Fibroblast of pulmonary artery (primary cell): Measurements from ENCODE around the gene ITSN1.

Experiments
- DNase-seq: peaks from one replicate; pipeline ENCODE4 v3.0.0-alpha.2; 2010; ENCODE audit warnings: low read depth
- H3K4me3 ChIP-seq: replicated peaks from 2 replicates; pipeline ENCODE4 v1.5.1; 2011; ENCODE audit warnings: low read depth, mild to moderate bottlenecking, control low read depth, low read length, moderate library complexity
- CTCF ChIP-seq: IDR thresholded peaks from 2 replicates; pipeline ENCODE4 v1.5.1; 2011; ENCODE audit warnings: mild to moderate bottlenecking, control low read depth, low read length, inconsistent platforms; ENCODE audit errors: missing control alignments

Gene ITSN1

GRCh38 chr21:33660406-33660805 is 18.1 kb downstream of the ITSN1 start:
- TF ChIP-seq CTCF, result no peak

GRCh38 chr21:33661146-33661545 is 18.8 kb downstream of the ITSN1 start:
- no peak for TF ChIP-seq CTCF
- no peak for DNase-seq
- no peak overlapping the region for H3K4me3 ChIP-seq

More at GRCh38 chr21:33660406-33660805, 18.1 kb downstream of the ITSN1 start:
- H3K4me3 ChIP-seq, result no peak overlapping the region
- peak; percentile 50 for DNase-seq

- DNase-seq, result no peak
- H3K4me3 ChIP-seq, result no peak overlapping the region
- TF ChIP-seq CTCF, result no peak
Observed at GRCh38 chr21:33662046-33662445, 19.7 kb downstream of the ITSN1 start.

- no peak for DNase-seq
- no peak overlapping the region for H3K4me3 ChIP-seq
- no peak for TF ChIP-seq CTCF
Observed at GRCh38 chr21:33663241-33663640, 20.9 kb downstream of the ITSN1 start.

- no peak for DNase-seq
- TF ChIP-seq CTCF, result no peak
- H3K4me3 ChIP-seq, result no peak overlapping the region
Observed at GRCh38 chr21:33664135-33664534, 21.8 kb downstream of the ITSN1 start.

- H3K4me3 ChIP-seq, result no peak overlapping the region
- no peak for TF ChIP-seq CTCF
- peak; percentile 35 for DNase-seq
Observed at GRCh38 chr21:33666153-33666552, 23.9 kb downstream of the ITSN1 start.

GRCh38 chr21:33667636-33668035 is 25.3 kb downstream of the ITSN1 start:
- DNase-seq, result no peak
- no peak for TF ChIP-seq CTCF
- H3K4me3 ChIP-seq, result no peak overlapping the region
